RWPE2 (cell line): ENCODE results near the gene RNF214.
"Not testable (repeated sequence)": the region's sequence is repeated elsewhere in the genome, so short reads cannot be mapped to it uniquely, and the experiment has no call there.

Experiments used
- ATAC-seq: fragments of 200-7000 bp; cut with Tn5 transposase; 3 replicates; pipeline ENCODE4 v1.9.1; 2021; ENCODE audit warnings: low read depth
- DNase-seq: peaks from one replicate; pipeline ENCODE4 v3.0.0-alpha.2; 2020; ENCODE audit warnings: low spot score
- H3K27ac ChIP-seq: fragments of 450-650 bp; 2 replicates; pipeline ENCODE4 v1.5.1; 2017; ENCODE audit warnings: mild to moderate bottlenecking; ENCODE audit not compliant: poor library complexity, severe bottlenecking
- H3K27me3 ChIP-seq: fragments of 250-450 bp; sonication (Bioruptor Pico); 2 replicates; pipeline ENCODE4 v1.5.1; 2021; ENCODE audit warnings: mild to moderate bottlenecking, moderate library complexity; ENCODE audit not compliant: insufficient read depth, poor library complexity, severe bottlenecking
- H3K36me3 ChIP-seq: fragments of 250-450 bp; sonication (Bioruptor Pico); 2 replicates; pipeline ENCODE4 v1.5.1; 2020; ENCODE audit warnings: low read depth, mild to moderate bottlenecking, moderate library complexity
- H3K4me1 ChIP-seq: fragments of 250-450 bp; sonication (Bioruptor Pico); 2 replicates; pipeline ENCODE4 v1.5.1; 2021; ENCODE audit warnings: mild to moderate bottlenecking, moderate library complexity; ENCODE audit not compliant: insufficient read depth, poor library complexity, severe bottlenecking
- H3K4me3 ChIP-seq: fragments of 250-450 bp; sonication (Bioruptor Pico); 2 replicates; pipeline ENCODE4 v1.5.1; 2021; ENCODE audit warnings: mild to moderate bottlenecking, moderate library complexity; ENCODE audit not compliant: severe bottlenecking
- H3K9me3 ChIP-seq: fragments of 250-450 bp; sonication (Bioruptor Pico); 2 replicates; pipeline ENCODE4 v1.5.1; 2021; ENCODE audit warnings: mild to moderate bottlenecking, moderate library complexity; ENCODE audit not compliant: severe bottlenecking
- TF ChIP-seq, protein P1 (sequence below): fragments of 450-650 bp; IDR thresholded peaks from one replicate; pipeline ENCODE4 v1.5.1; 2017; ENCODE audit warnings: mild to moderate bottlenecking, moderate library complexity; ENCODE audit not compliant: poor library complexity, severe bottlenecking

RNF214 gene

DNA sequence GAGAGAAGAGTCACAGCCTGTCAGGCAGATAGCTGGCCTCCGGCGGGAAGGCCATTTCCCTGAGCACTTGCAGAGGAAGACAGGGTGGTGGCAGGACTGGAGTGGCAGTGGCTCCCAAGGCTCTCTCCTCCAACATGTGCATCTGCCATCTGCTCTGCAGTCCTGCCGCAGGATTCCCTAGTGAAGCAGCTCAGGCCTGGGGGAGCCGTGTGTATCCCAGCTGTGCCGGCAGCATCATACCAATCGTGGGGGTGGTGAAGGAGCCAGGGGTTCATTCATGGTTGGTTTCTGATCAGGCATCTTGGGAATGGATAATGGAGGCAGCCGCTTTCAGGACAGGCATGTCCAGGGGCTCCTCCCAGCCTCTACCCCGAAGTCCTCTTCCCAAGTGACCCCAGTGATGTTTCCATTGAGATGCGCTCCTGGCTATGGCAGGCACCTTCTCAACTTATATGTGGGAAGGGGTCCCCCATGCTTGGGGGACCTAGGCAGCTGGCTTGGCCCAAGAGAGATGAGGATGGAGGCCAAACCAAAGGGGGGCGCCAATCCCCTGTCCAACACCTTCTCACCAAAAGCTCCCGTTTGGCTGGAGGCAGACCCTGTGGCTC is 27.2 kb upstream of the RNF214 start:
- H3K4me3 ChIP-seq = no peak overlapping the region
- H3K27ac ChIP-seq = no peak overlapping the region
- ATAC-seq (no peak), DNase-seq (no peak)
- H3K9me3 ChIP-seq = no peaks in the 10 kb centered on the region
- H3K36me3 ChIP-seq = 0 out of 2 replicates have a peak, but pooled peaks cover 6% of the 10 kb centered on the region
- H3K4me1 ChIP-seq = no peaks in the 10 kb centered on the region
- H3K27me3 ChIP-seq = no peaks in the 10 kb centered on the region
- TF ChIP-seq, protein P1, sequence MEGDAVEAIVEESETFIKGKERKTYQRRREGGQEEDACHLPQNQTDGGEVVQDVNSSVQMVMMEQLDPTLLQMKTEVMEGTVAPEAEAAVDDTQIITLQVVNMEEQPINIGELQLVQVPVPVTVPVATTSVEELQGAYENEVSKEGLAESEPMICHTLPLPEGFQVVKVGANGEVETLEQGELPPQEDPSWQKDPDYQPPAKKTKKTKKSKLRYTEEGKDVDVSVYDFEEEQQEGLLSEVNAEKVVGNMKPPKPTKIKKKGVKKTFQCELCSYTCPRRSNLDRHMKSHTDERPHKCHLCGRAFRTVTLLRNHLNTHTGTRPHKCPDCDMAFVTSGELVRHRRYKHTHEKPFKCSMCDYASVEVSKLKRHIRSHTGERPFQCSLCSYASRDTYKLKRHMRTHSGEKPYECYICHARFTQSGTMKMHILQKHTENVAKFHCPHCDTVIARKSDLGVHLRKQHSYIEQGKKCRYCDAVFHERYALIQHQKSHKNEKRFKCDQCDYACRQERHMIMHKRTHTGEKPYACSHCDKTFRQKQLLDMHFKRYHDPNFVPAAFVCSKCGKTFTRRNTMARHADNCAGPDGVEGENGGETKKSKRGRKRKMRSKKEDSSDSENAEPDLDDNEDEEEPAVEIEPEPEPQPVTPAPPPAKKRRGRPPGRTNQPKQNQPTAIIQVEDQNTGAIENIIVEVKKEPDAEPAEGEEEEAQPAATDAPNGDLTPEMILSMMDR = no peak

DNA sequence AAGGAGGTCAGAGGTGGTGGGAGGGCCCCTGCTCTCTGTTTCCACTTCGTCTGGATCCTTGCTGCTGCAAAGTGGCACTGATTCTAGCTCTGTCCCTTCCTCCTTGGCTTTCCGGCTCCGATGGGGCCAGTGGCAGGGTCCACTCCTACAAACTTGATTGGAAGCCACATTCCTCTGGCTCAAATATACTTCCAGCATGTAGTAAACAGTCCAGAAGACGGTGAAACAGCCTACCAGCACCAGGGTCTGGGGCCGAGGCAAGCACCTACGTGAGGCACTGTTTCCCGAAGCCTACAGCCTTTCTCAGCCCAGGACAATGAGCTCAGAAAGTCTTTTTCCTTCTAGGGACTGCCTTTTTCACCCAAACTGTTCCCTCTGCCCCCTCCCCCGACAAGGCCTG is 26.4 kb upstream of the RNF214 start:
- H3K27ac ChIP-seq, H3K4me3 ChIP-seq, ATAC-seq, H3K4me1 ChIP-seq, H3K9me3 ChIP-seq, DNase-seq, H3K27me3 ChIP-seq, H3K36me3 ChIP-seq: not testable (repeated sequence)

DNA sequence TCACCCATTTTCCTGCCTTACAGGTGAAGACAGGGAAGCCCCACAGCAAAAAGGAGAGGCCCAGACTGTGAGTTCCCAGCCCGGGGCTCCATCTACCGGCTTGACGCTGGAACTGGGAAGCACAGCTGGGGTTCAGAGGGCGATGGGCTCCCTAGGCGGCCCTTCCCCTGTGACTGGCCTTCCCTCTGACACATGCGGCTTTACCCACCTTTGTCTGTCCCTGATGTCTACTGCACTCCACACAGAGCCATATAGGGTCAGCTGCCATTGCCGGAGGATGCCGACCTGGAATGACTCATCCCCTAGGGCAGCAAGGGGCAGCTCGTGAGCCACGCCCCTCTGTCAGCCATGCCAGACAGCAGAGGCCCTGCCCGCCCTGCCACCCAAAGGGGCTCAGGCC is 25.6 kb upstream of the RNF214 start:
- H3K27ac ChIP-seq, H3K9me3 ChIP-seq, H3K4me1 ChIP-seq, DNase-seq, H3K4me3 ChIP-seq, H3K36me3 ChIP-seq, H3K27me3 ChIP-seq: not testable (repeated sequence)
- peak; percentile 62 for ATAC-seq

DNA sequence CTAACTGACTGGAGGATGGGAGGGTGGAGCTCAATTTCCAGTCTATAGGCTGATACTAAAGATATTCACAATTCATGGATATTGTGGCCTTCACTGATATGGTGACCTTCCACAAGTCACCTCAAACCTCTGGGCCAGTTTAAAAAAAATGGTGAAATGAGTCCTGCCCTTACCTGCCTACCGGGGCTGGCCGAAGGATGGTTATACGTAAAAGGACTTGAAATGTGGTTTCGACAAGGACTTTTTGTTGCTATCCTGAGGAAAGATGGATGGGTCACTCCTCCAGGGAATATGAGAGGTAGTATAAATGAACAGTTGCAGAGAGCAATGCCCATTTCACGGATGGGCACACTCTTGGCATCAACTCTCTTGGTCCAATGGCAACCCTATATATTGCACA is 25.0 kb upstream of the RNF214 start:
- H3K27me3 ChIP-seq, H3K4me1 ChIP-seq, H3K27ac ChIP-seq, ATAC-seq, H3K9me3 ChIP-seq, H3K4me3 ChIP-seq, DNase-seq: not testable (repeated sequence)
- H3K36me3 ChIP-seq = 0 out of 2 replicates have a peak, but pooled peaks cover 11% of the 10 kb centered on the region

DNA sequence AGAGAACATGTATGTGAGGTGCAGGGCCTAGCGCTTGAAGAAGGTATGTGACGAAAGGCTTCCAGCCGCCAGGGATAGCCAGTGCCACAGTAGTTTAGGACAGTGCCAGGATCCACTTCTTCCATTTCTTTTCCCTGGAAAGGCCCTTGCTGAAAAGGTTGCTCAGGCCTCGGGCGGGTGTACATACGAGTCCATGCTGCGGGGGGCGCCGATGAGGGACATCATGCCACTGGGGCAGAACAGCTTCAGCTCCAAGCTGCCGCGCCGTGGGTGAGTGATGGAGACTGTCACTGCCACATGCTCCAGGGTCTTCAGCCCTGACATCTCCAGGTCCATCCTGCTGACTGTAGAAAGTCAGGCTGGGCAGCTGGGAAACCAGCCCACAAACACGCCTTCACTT is 23.8 kb upstream of the RNF214 start:
- 0 out of 2 replicates have a peak, but pooled peaks cover 11% of the 10 kb centered on the region for H3K36me3 ChIP-seq
- not testable (repeated sequence) for H3K27me3 ChIP-seq, H3K4me1 ChIP-seq, H3K4me3 ChIP-seq, ATAC-seq, H3K27ac ChIP-seq, H3K9me3 ChIP-seq, DNase-seq

DNA sequence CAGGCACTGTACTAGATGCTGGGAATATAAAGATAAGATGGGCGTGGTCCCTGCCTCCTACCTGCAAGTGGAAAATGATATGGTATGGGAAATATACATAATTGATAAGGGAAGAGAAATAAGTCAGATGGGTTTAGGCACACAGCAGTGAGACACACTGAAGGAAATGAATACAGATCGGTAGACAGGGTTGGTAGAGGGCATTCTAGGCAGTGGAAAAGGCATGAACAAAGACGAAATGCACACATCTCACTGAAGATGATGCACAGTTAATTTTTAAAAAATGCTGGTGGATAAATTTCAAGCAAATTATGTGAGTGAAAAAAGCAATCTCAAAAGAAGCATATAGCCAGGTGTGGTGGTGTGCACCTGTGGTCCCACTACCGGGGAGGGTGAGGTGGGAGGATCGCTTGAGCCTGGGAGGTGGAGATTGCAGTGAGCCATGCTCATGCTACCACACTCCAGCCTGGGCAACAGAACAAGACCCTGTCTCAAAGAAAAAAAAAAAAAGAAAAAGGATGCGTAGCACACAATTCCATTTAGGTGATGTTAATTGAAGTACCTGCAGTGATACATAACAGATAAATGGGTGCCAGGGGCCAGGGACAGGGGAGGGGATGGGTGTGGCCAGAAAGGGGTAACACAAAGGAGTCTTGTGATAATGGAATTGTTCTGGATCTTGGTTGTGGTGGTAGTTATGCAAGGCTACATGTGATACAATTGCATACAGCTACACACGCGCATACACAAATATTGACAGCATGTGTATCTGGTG is 22.9 kb upstream of the RNF214 start:
- not testable (repeated sequence) for DNase-seq, H3K9me3 ChIP-seq, H3K4me3 ChIP-seq, ATAC-seq, H3K27me3 ChIP-seq, H3K27ac ChIP-seq, H3K4me1 ChIP-seq
- H3K36me3 ChIP-seq = peaks cover 16% of the 10 kb centered on the region; the same call in 1 of the 2 replicates

DNA sequence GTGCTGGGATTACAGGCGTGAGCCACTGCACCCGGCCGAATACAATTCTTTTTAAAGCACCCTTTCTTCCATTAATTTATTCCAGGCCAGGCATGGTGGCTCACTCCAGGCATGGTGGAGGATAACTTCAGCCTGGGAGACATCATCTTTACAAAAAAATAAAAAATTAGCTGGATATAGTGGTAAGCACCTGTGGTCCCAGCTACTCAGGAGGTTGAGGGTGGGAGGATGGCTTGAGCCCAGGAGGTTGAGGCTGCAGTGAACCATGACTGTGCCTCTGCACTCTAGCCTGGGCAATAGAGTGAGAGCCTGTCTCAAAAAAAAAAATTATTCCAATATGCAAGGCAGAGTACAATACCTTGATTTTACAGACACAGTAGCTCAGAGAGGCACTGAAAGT is 21.9 kb upstream of the RNF214 start:
- H3K4me1 ChIP-seq = no peaks in the 10 kb centered on the region
- H3K27ac ChIP-seq = no peak overlapping the region
- H3K9me3 ChIP-seq = no peaks in the 10 kb centered on the region
- DNase-seq = no peak
- H3K36me3 ChIP-seq = peaks cover 15% of the 10 kb centered on the region; the same call in 1 of the 2 replicates
- ATAC-seq = no peak
- TF ChIP-seq, protein P1 = no peak
- no peak overlapping the region for H3K4me3 ChIP-seq
- no peaks in the 10 kb centered on the region for H3K27me3 ChIP-seq
